Mucosa of descending colon (tissue), 3 donors: Measurements from ENCODE around the gene CFAP157. TPM values are rescaled to one million over a fixed set of nuclear protein-coding genes. Genes with fewer than 3 reads are reported as not detected.

Experiments
- ATAC-seq: fragments of 200-7000 bp; cut with Tn5 transposase; one replicate; pipeline ENCODE4 v1.9.1; 2020; ENCODE audit warnings: mild to moderate bottlenecking, moderate library complexity
- DNase-seq, 3 donors: peaks; one replicate each; pipeline ENCODE4 v3.0.0-alpha.2; 2020
- H3K36me3 ChIP-seq: fragments of 200-600 bp; one replicate; pipeline ENCODE4 v1.8.0; 2021; ENCODE audit warnings: low read depth, mild to moderate bottlenecking
- H3K4me1 ChIP-seq: fragments of 200-600 bp; one replicate; pipeline ENCODE4 v1.8.0; 2021; ENCODE audit warnings: low read depth, mild to moderate bottlenecking
- H3K4me3 ChIP-seq: fragments of 200-600 bp; one replicate; pipeline ENCODE4 v1.8.0; 2021; ENCODE audit warnings: mild to moderate bottlenecking
- H3K9me3 ChIP-seq: fragments of 200-600 bp; one replicate; pipeline ENCODE4 v1.8.0; 2021; ENCODE audit warnings: mild to moderate bottlenecking
- CTCF ChIP-seq: fragments of 200-600 bp; IDR thresholded peaks from one replicate; pipeline ENCODE4 v1.8.0; 2022; ENCODE audit warnings: antibody characterized with exemption, mild to moderate bottlenecking
- intact Hi-C, 2 donors: fragments of 100-400 bp; cut with DNase I in 1 of 2; cut with micrococcal nuclease in 1 of 2; formaldehyde crosslinking; loops; one replicate each; pipeline versions ENCODE4 v1.11.0 to v1.11.1; 2022; cut with DNase I, micrococcal nuclease
- total RNA-seq, 3 donors: library from RNA; stranded (reverse); fragmentation: NEBNext Ultra II Directional in 2 of 3; extraction: Animal tissue kit (Norgen Biotek cat#: 25700) in 2 of 3; gene quantifications; one replicate each; pipeline versions ENCODE4 v1.2.1 to v1.2.4, GENCODE V29; 2021 to 2023
- donor health status: DM: no; HTN: no; CAD: no; lungs with moderate emphysema.
- donor health status: DM: no; HTN: no; CAD: no.
- donor health status: DM: no; HTN: yes; CAD: no.

The CFAP157 gene
- total RNA-seq, 3 donors from 2014 or later = 0.12 to 0.28 TPM; not detected in 1

DNA sequence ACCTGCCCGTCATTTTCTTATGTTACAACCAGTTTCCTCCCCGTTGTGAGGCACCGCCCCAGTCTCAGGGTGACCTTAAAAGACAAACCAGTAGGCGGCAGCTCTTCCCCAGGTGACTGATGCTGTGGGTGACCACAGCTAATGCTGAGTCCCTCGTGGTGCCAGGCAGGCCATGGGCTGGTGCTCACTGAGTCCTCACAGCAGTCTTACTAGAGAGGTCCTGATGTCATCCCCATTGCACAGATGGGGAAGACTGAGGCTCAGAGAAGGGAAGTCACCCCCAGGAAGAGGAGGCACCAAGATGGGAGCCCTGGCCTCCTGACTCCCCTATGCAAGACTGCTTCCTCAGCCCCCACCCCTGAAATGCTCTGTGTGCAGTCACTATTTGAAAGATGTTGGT, 978 bp downstream of the CFAP157 start:
- Histone ChIP-seq H3K4me3 (no peak overlapping the region), H3K36me3 (no peaks in the 10 kb centered on the region), H3K9me3 (no peaks in the 10 kb centered on the region), H3K4me1 (no peaks in the 10 kb centered on the region)
- no peak for TF ChIP-seq CTCF
- peak; percentile 73 for ATAC-seq
- intact Hi-C loops = no loop called here
- DNase-seq = peak in 2 of 3 donors; percentile 44 to 56

DNA sequence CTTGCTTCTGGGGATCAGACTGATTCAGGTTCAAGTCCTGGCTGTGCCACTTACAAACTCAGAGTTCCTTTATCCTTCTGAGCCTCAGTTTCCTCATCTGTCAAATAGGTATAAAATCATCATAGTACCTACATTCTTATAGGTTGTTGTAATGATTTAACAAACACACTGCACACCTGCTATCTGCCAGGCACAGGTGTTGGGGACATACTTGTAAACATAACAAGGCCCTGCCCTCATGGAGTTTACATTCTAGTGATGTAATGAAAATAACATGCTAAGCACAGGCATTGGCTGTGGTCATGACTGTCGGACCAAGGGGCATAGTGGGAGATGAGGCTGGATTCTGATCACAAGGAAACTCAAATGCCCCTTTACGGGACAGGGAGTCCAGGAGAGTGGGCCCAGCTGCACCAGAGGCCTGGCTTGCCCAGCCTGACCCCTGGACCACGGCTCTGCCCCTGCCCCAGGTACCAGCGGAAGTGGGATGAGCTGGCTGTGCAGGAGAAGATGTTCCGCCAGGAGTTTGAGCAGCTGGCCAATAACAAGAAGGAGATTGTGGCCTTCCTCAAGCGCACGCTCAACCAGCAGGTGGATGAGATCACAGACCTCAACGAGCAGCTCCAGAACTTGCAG, 2.3 kb downstream of the CFAP157 start:
- H3K4me3 ChIP-seq = no peak overlapping the region
- no peak for DNase-seq
- H3K36me3 ChIP-seq = no peaks in the 10 kb centered on the region
- no peak for ATAC-seq
- H3K9me3 ChIP-seq = no peaks in the 10 kb centered on the region
- intact Hi-C loops = no loop called here
- H3K4me1 ChIP-seq = no peaks in the 10 kb centered on the region
- no peak for TF ChIP-seq CTCF

- Histone ChIP-seq H3K9me3 (no peaks in the 10 kb centered on the region), H3K4me3 (no peak overlapping the region), H3K36me3 (no peaks in the 10 kb centered on the region), H3K4me1 (no peaks in the 10 kb centered on the region)
- DNase-seq = no peak
- no peak for TF ChIP-seq CTCF
- intact Hi-C loops = no loop called here
- ATAC-seq = no peak
These were observed 3.5 kb downstream of the CFAP157 start for GRCh38 chr9:127710204-127710783.

- ATAC-seq = no peak
- Histone ChIP-seq H3K36me3 (no peaks in the 10 kb centered on the region), H3K9me3 (no peaks in the 10 kb centered on the region), H3K4me1 (peaks cover 4% of the 10 kb centered on the region), H3K4me3 (no peak overlapping the region)
- no peak for DNase-seq
- no peak for TF ChIP-seq CTCF
- intact Hi-C loops = no loop called here
These were observed 4.5 kb downstream of the CFAP157 start for GRCh38 chr9:127711226-127711701.

DNA sequence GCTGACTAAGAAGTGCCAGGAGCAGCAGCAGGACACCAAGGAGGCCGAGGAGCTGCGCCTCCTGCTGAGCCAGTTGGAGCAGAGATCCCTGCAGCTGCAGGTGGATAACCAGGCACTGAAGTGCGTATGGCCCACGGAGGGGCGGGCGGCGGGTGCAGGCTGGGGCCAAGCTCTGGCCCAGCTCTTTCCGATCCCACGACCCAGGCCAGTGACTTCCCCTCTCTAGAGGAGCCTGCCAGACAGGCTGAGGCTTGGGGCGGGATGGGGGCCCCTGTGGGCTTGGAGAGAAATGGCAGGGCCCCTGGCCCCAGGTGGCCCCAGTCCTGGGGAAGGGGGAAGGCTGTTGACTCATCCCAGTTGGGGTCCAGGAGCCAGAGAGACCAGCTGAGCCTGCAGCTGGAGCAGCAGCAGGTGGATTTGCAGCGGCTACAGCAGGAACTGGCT, 5.1 kb downstream of the CFAP157 start:
- no peak for TF ChIP-seq CTCF
- no peaks in the 10 kb centered on the region for H3K9me3 ChIP-seq
- H3K4me3 ChIP-seq = no peak overlapping the region
- no peaks in the 10 kb centered on the region for H3K36me3 ChIP-seq
- peaks cover 5% of the 10 kb centered on the region for H3K4me1 ChIP-seq
- ATAC-seq (no peak), DNase-seq (no peak)
- intact Hi-C loops = no loop called here
